Smooth muscle cell (in vitro differentiated cells): ENCODE measurements around the gene MCM6. TPM values are rescaled to one million over a fixed set of nuclear protein-coding genes. Genes with fewer than 3 reads are reported as not detected.

Experiments
- DNase-seq: peaks from one replicate; lab custom pipeline; 2025; ENCODE audit not compliant: unreplicated experiment; lab: John Stamatoyannopoulos, UW
- H2AFZ ChIP-seq: fragments of 200-600 bp; sonication (generic); 2 replicates; pipeline ENCODE4 v1.6.0; 2016; ENCODE audit warnings: antibody characterized with exemption, low read depth, mild to moderate bottlenecking
- H3F3A ChIP-seq: fragments of 200-600 bp; sonication (generic); 2 replicates; pipeline ENCODE4 v1.6.0; 2017; ENCODE audit warnings: antibody characterized with exemption, low read depth
- H3K27ac ChIP-seq: fragments of 200-600 bp; sonication (generic); 2 replicates; pipeline ENCODE4 v1.5.1; 2016; ENCODE audit warnings: low read depth, mild to moderate bottlenecking
- H3K27me3 ChIP-seq: fragments of 200-600 bp; sonication (generic); 2 replicates; pipeline ENCODE4 v1.6.1; 2016; ENCODE audit warnings: low read depth, mild to moderate bottlenecking
- H3K36me3 ChIP-seq: fragments of 200-600 bp; sonication (generic); 2 replicates; pipeline ENCODE4 v1.5.1; 2016; ENCODE audit warnings: low read depth
- H3K4me1 ChIP-seq: fragments of 200-600 bp; sonication (generic); 2 replicates; pipeline ENCODE4 v1.5.1; 2016; ENCODE audit warnings: low read depth
- H3K4me2 ChIP-seq: fragments of 200-600 bp; sonication (generic); 2 replicates; pipeline ENCODE4 v1.6.0; 2016; ENCODE audit warnings: mild to moderate bottlenecking
- H3K4me3 ChIP-seq: fragments of 200-600 bp; sonication (generic); 2 replicates; pipeline ENCODE4 v1.5.1; 2016; ENCODE audit warnings: mild to moderate bottlenecking
- H3K79me2 ChIP-seq: fragments of 200-600 bp; sonication (generic); 2 replicates; pipeline ENCODE4 v1.6.0; 2016; ENCODE audit warnings: low read depth, mild to moderate bottlenecking
- H3K9ac ChIP-seq: fragments of 200-600 bp; sonication (generic); 2 replicates; pipeline ENCODE4 v1.6.0; 2016; ENCODE audit warnings: low read depth
- H3K9me3 ChIP-seq: fragments of 200-600 bp; sonication (generic); replicated peaks from 2 replicates; pipeline ENCODE4 v1.5.1; 2016; ENCODE audit warnings: low read depth
- H4K20me1 ChIP-seq: fragments of 200-600 bp; sonication (generic); 2 replicates; pipeline ENCODE4 v1.6.0; 2016; ENCODE audit warnings: low read depth
- CTCF ChIP-seq: fragments of 200-600 bp; sonication (generic); IDR thresholded peaks from 2 replicates; pipeline ENCODE4 v1.5.1; 2017; ENCODE audit warnings: borderline replicate concordance, mild to moderate bottlenecking, antibody characterized with exemption; ENCODE audit not compliant: insufficient read depth, poor library complexity, severe bottlenecking
- WGBS: methylation state at CpG from one replicate; pipeline ENCODE4 v1.1.7; 2016; ENCODE audit warnings: low lambda C conversion rate; 5-methylcytosine and 5-hydroxymethylcytosine counted together
- polyA plus RNA-seq: library from polyadenylated mRNA; unstranded; fragments of >200 nt; fragmentation: Nextera tagmentation; extraction: Ambion mirVana; gene quantifications from 2 replicates; pipeline ENCODE4 v1.2.1, GENCODE V29; 2016
- total RNA-seq: library from RNA; depleted of rRNA; stranded (reverse); fragments of >200 nt; gene quantifications from 2 replicates; pipeline ENCODE4 v1.2.3, GENCODE V29; 2014

MCM6 gene
- total RNA-seq = 19.0 TPM in 2 replicates
- 15.0 and 17.3 TPM in 2 replicates for polyA plus RNA-seq

GRCh38 chr2:135876066-135876711, at the start of gene MCM6:
Gene MCM6, minus strand, starts transcription at chr2:135876443. Its CDS starts 78 bp downstream, at chr2:135876365.
- Histone ChIP-seq H4K20me1 (no peaks in the 10 kb centered on the region), H3K79me2 (peaks cover 11% of the 10 kb centered on the region), H3K36me3 (no peaks in the 10 kb centered on the region), H3K27me3 (no peaks in the 10 kb centered on the region), H3K4me1 (peaks cover 20% of the 10 kb centered on the region), H3K9me3 (no peaks in the 10 kb centered on the region), H3K4me3 (peak within 1 kb of the TSS; percentile 86), H2AFZ (peak within 1 kb of the TSS; percentile 96), H3K9ac (peak within 1 kb of the TSS; percentile 55), H3F3A (no peaks in the 10 kb centered on the region), H3K4me2 (peak within 1 kb of the TSS; percentile 96), H3K27ac (peak within 1 kb of the TSS; percentile 46)
- under 1% methylated on average over 64 of the region's 71 CpGs for WGBS
- TF ChIP-seq CTCF = no peak
- DNase-seq = peak; percentile 90

GRCh38 chr2:135925571-135925970, 49.3 kb upstream of the MCM6 start:
- no peaks in the 10 kb centered on the region for H3K79me2 ChIP-seq
- H3K4me3 ChIP-seq = no peak overlapping the region
- H3K9me3 ChIP-seq = no peaks in the 10 kb centered on the region
- H3K4me1 ChIP-seq = no peaks in the 10 kb centered on the region
- TF ChIP-seq CTCF = no peak
- H3K27me3 ChIP-seq = no peaks in the 10 kb centered on the region
- H3K27ac ChIP-seq = no peak overlapping the region
- peaks cover 43% of the 10 kb centered on the region for H4K20me1 ChIP-seq
- no peak overlapping the region for H2AFZ ChIP-seq
- no peak overlapping the region for H3K9ac ChIP-seq
- H3F3A ChIP-seq = no peaks in the 10 kb centered on the region
- no peak for DNase-seq
- H3K36me3 ChIP-seq = peaks cover 16% of the 10 kb centered on the region
- 59% methylated on average over 2 of the region's 2 CpGs for WGBS
- no peak overlapping the region for H3K4me2 ChIP-seq

- H3K4me3 ChIP-seq = no peak overlapping the region
- no peak overlapping the region for H3K9ac ChIP-seq
- no peaks in the 10 kb centered on the region for H3K9me3 ChIP-seq
- peaks cover 4% of the 10 kb centered on the region for H3F3A ChIP-seq
- peak; percentile 58 for TF ChIP-seq CTCF
- no peaks in the 10 kb centered on the region for H3K27me3 ChIP-seq
- DNase-seq = no peak
- no peaks in the 10 kb centered on the region for H3K4me1 ChIP-seq
- no peak overlapping the region for H3K27ac ChIP-seq
- no peak overlapping the region for H2AFZ ChIP-seq
- H3K4me2 ChIP-seq = no peak overlapping the region
- no peaks in the 10 kb centered on the region for H3K79me2 ChIP-seq
- WGBS = 77% methylated on average over 3 of the region's 3 CpGs
- H3K36me3 ChIP-seq = peaks cover 8% of the 10 kb centered on the region
- H4K20me1 ChIP-seq = peaks cover 13% of the 10 kb centered on the region
Measured at GRCh38 chr2:135916207-135916606, 40.0 kb upstream of the MCM6 start.

DNA sequence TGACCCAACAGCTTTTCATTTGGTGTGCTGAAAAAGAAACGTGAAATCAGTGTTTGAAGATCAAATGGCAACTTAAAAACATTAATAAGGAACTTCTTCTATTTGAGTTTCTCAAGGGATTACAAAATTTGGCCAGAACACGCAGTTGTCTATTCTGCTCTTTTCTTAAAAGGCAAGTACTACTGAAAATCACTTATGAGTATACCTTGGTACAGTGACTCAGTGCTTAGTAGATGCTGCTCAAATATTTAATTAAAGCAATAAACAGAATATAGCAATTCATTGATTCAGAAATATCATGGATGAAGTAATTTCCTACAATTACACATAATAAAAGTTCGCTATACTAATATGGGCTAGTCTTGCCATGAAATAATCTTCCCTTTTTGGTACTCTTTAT, 38.2 kb upstream of the MCM6 start:
- Histone ChIP-seq H3K79me2 (no peaks in the 10 kb centered on the region), H3K4me2 (no peak overlapping the region), H3F3A (peaks cover 4% of the 10 kb centered on the region), H3K27ac (no peak overlapping the region), H2AFZ (no peak overlapping the region), H3K27me3 (no peaks in the 10 kb centered on the region), H3K9me3 (no peaks in the 10 kb centered on the region), H3K9ac (no peak overlapping the region), H3K4me3 (no peak overlapping the region), H4K20me1 (peaks cover 13% of the 10 kb centered on the region), H3K36me3 (peaks cover 16% of the 10 kb centered on the region), H3K4me1 (no peaks in the 10 kb centered on the region)
- 92% methylated on average over 3 of the region's 3 CpGs for WGBS
- TF ChIP-seq CTCF = no peak
- no peak for DNase-seq
